HepG2 (cell line): Measurements from ENCODE around the gene NR1H3. TPM values are rescaled to one million over a fixed set of nuclear protein-coding genes. Genes with fewer than 3 reads are reported as not detected.

Experiments
- ATRX ChIP-seq: sonication (generic); formaldehyde crosslinking; IDR thresholded peaks from 2 replicates; pipeline ENCODE4 v1.4.0; 2020; ENCODE audit warnings: missing genetic modification reagents, borderline replicate concordance
- CAMTA2 ChIP-seq: sonication (generic); formaldehyde crosslinking; IDR thresholded peaks from 2 replicates; pipeline ENCODE4 v1.4.0; 2020; ENCODE audit warnings: mild to moderate bottlenecking, missing genetic modification reagents, borderline replicate concordance
- CBX1 ChIP-seq: IDR thresholded peaks from one replicate; pipeline ENCODE4 v1.6.1; 2016; ENCODE audit warnings: antibody characterized with exemption, low read depth
- DMAP1 ChIP-seq: IDR thresholded peaks from 2 replicates; pipeline ENCODE4 v1.6.1; 2016
- FOXO1 ChIP-seq: sonication (generic); formaldehyde crosslinking; IDR thresholded peaks from 2 replicates; pipeline ENCODE4 v1.4.0; 2020; ENCODE audit warnings: missing genetic modification reagents
- HDAC2 ChIP-seq: sonication (generic); formaldehyde crosslinking; IDR thresholded peaks from 2 replicates; pipeline ENCODE4 v1.4.0; 2020; ENCODE audit warnings: missing genetic modification reagents
- MEIS2 ChIP-seq: sonication (generic); formaldehyde crosslinking; IDR thresholded peaks from 2 replicates; pipeline ENCODE4 v1.9.0; 2021; ENCODE audit warnings: mild to moderate bottlenecking, missing genetic modification reagents
- NFKBIZ ChIP-seq: IDR thresholded peaks from 2 replicates; pipeline ENCODE4 v1.6.1; 2018; ENCODE audit warnings: missing genetic modification reagents, missing compliant biosample characterization
- NONO ChIP-seq, 2 experiments: fragments of 450-650 bp in 1 of 2; sonication (generic) in 1 of 2; formaldehyde crosslinking in 1 of 2; IDR thresholded peaks in 1 of 2; conservative IDR thresholded peaks in 1 of 2; 2 replicates each; pipeline versions ENCODE4 v1.6.1 to v1.8.0; 2017 to 2022; ENCODE audit warnings: mild to moderate bottlenecking in 1 of 2, missing genetic modification reagents in 1 of 2, moderate library complexity in 1 of 2
- PLSCR1 ChIP-seq: sonication (generic); formaldehyde crosslinking; IDR thresholded peaks from 2 replicates; pipeline ENCODE4 v1.5.0; 2020; ENCODE audit warnings: missing genetic modification reagents, mild to moderate bottlenecking, borderline replicate concordance
- RARG ChIP-seq: sonication (generic); formaldehyde crosslinking; IDR thresholded peaks from 2 replicates; pipeline ENCODE4 v1.4.0; 2020; ENCODE audit warnings: low read depth, mild to moderate bottlenecking, missing genetic modification reagents
- RCOR2 ChIP-seq: IDR thresholded peaks from 2 replicates; pipeline ENCODE4 v1.6.1; 2016; ENCODE audit warnings: missing biosample characterization, missing genetic modification reagents
- TBL1XR1 ChIP-seq: fragments of 150-350 bp; IDR thresholded peaks from 2 replicates; pipeline ENCODE4 v1.6.1; 2014; ENCODE audit warnings: borderline replicate concordance, low read length; ENCODE audit not compliant: partially characterized antibody
- TGIF2 ChIP-seq: IDR thresholded peaks from 2 replicates; pipeline ENCODE4 v1.6.1; 2016; ENCODE audit warnings: control low read depth, missing compliant biosample characterization
- YEATS2 ChIP-seq: sonication (generic); formaldehyde crosslinking; IDR thresholded peaks from 2 replicates; pipeline ENCODE4 v1.4.0; 2020; ENCODE audit warnings: missing genetic modification reagents, borderline replicate concordance
- ZFP1 ChIP-seq: IDR thresholded peaks from 2 replicates; pipeline ENCODE4 v1.6.1; 2016
- ZNF350 ChIP-seq: sonication (generic); formaldehyde crosslinking; IDR thresholded peaks from 2 replicates; pipeline ENCODE4 v1.4.0; 2020; ENCODE audit warnings: mild to moderate bottlenecking, low read depth, missing genetic modification reagents, borderline replicate concordance
- ZNF501 ChIP-seq: sonication (generic); formaldehyde crosslinking; IDR thresholded peaks from 2 replicates; pipeline ENCODE4 v1.5.1; 2020; ENCODE audit warnings: mild to moderate bottlenecking, moderate library complexity, missing genetic modification reagents
- ZNF589 ChIP-seq: sonication (generic); formaldehyde crosslinking; conservative IDR thresholded peaks from 2 replicates; pipeline ENCODE4 v1.8.0; 2022; ENCODE audit warnings: mild to moderate bottlenecking, moderate library complexity, missing genetic modification reagents
- ZNF724P ChIP-seq: sonication (generic); formaldehyde crosslinking; IDR thresholded peaks from 2 replicates; pipeline ENCODE4 v1.8.0; 2022; ENCODE audit warnings: missing genetic modification reagents, borderline replicate concordance
- polyA plus RNA-seq, 8 experiments: library from polyadenylated mRNA; depleted of rRNA in 3 of 8; stranded (reverse) in 7 of 8; unstranded in 1 of 8; fragments of >200 nt; fragmentation: Illumina TruSeq in 4 of 8; extraction: Trizol in 4 of 8; gene quantifications; 2 replicates each; pipeline versions ENCODE4 v1.2.1 to v1.2.3, GENCODE V29; 2011 to 2016; ENCODE audit warnings: low read depth in 4 of 8, missing spikeins in 1 of 8, mixed read lengths in 1 of 8; ENCODE audit not compliant: insufficient read depth in 1 of 8
- total RNA-seq, 5 experiments: library from RNA; depleted of rRNA; stranded (reverse); fragments of >200 nt; fragmentation: Illumina TruSeq; extraction: Trizol; gene quantifications; 2 replicates each; pipeline ENCODE4 v1.2.3, GENCODE V29; 2016; ENCODE audit warnings: low read depth in 1 of 5
- TF ChIP-seq, protein P1 (sequence below): sonication (generic); formaldehyde crosslinking; IDR thresholded peaks from 2 replicates; pipeline ENCODE4 v1.5.0; 2020; ENCODE audit warnings: missing genetic modification reagents, mild to moderate bottlenecking, borderline replicate concordance
- TF ChIP-seq, protein P2 (sequence below): IDR thresholded peaks from 2 replicates; pipeline ENCODE4 v1.6.1; 2016
- TF ChIP-seq, protein P3 (sequence below): sonication (generic); formaldehyde crosslinking; IDR thresholded peaks from 2 replicates; pipeline ENCODE4 v1.5.0; 2020; ENCODE audit warnings: mild to moderate bottlenecking, missing genetic modification reagents, moderate library complexity

Gene NR1H3
- total and polyA plus RNA-seq, 2 of the 13 experiments (the other 11 are each of a cell fraction or from before 2014, with no cell fraction given) = 41.8 to 102 TPM

DNA sequence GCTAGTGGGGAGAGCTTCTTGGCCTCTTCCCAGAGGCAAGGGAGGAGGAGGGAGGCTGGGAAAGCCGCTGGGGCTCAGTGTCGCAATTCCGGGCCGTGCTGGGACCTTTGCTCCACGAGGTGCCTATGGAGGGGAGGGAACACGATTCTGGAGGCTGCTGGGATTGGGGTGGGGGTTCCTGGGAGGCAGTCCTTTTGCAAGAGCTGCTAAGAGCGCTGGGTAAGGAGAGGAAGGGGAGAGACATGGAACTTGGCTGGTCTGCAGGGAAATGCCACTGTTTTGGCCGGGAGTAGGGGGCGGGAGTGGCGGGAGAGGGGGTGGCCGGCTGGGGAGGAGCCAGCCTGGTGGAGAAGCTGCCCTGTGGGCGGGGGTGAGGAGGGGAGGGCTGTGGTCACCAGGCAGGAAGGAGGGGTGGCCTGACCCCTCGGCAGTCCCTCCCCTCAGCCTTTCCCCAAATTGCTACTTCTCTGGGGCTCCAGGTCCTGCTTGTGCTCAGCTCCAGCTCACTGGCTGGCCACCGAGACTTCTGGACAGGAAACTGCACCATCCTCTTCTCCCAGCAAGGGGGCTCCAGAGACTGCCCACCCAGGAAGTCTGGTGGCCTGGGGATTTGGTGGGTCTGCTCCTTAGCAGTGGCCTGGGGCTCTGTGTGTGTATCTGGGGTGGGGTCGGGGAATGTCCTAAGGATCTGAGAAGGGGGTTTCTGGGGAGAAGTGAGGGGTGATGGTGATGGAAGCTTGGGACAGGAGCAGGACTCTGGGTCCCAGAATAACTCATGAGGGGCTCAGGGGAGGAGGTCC, at the start of gene NR1H3 (continued):
- 0 out of 2 replicates have a peak, but pooled peaks have one; percentile 48 for TF ChIP-seq ZNF350
- peak; percentile 42 for TF ChIP-seq CBX1
- 0 out of 2 replicates have a peak, but pooled peaks have one; percentile 25 for TF ChIP-seq ZNF589 (CRISPR knock-in tag)
- no peak for TF ChIP-seq CAMTA2 (CRISPR knock-in tag)
- TF ChIP-seq RCOR2 = no peak
- TF ChIP-seq, protein P1, sequence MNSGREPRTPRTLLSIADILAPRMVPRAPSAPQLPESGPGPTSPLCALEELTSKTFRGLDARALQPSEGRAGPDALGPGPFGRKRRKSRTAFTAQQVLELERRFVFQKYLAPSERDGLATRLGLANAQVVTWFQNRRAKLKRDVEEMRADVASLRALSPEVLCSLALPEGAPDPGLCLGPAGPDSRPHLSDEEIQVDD (CRISPR knock-in tag) = no peak
- TF ChIP-seq ZFP1 (CRISPR knock-in tag) = no peak
- no peak for TF ChIP-seq ATRX
- TF ChIP-seq ZNF724P (CRISPR knock-in tag) = peak; percentile 66; the same call in 1 of the 2 replicates
- TF ChIP-seq NONO (IDR thresholded peaks at IDR 0.05) = no peak
- peak; percentile 93 for TF ChIP-seq NONO (CRISPR knock-in tag; conservative IDR thresholded peaks at IDR 0.05)
- peak; percentile 43; the same call in 1 of the 2 replicates for TF ChIP-seq YEATS2 (CRISPR knock-in tag)
- no peak for TF ChIP-seq RARG (CRISPR knock-in tag)
- TF ChIP-seq TBL1XR1 = no peak
- TF ChIP-seq TGIF2 (CRISPR knock-in tag) = peak; percentile 86
- TF ChIP-seq MEIS2 (CRISPR knock-in tag) = no peak
- TF ChIP-seq HDAC2 (CRISPR knock-in tag) = peak; percentile 49; the same call in 1 of the 2 replicates
- TF ChIP-seq ZNF501 (CRISPR knock-in tag) = 0 out of 2 replicates have a peak, but pooled peaks have one; percentile 36
- TF ChIP-seq NFKBIZ (CRISPR knock-in tag) = 0 out of 2 replicates have a peak, but pooled peaks have one; percentile 35
- TF ChIP-seq, protein P2, sequence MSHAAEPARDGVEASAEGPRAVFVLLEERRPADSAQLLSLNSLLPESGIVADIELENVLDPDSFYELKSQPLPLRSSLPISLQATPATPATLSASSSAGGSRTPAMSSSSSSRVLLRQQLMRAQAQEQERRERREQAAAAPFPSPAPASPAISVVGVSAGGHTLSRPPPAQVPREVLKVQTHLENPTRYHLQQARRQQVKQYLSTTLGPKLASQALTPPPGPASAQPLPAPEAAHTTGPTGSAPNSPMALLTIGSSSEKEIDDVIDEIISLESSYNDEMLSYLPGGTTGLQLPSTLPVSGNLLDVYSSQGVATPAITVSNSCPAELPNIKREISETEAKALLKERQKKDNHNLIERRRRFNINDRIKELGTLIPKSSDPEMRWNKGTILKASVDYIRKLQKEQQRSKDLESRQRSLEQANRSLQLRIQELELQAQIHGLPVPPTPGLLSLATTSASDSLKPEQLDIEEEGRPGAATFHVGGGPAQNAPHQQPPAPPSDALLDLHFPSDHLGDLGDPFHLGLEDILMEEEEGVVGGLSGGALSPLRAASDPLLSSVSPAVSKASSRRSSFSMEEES (CRISPR knock-in tag) = peak; percentile 60; the same call in 1 of the 2 replicates
- TF ChIP-seq, protein P3, sequence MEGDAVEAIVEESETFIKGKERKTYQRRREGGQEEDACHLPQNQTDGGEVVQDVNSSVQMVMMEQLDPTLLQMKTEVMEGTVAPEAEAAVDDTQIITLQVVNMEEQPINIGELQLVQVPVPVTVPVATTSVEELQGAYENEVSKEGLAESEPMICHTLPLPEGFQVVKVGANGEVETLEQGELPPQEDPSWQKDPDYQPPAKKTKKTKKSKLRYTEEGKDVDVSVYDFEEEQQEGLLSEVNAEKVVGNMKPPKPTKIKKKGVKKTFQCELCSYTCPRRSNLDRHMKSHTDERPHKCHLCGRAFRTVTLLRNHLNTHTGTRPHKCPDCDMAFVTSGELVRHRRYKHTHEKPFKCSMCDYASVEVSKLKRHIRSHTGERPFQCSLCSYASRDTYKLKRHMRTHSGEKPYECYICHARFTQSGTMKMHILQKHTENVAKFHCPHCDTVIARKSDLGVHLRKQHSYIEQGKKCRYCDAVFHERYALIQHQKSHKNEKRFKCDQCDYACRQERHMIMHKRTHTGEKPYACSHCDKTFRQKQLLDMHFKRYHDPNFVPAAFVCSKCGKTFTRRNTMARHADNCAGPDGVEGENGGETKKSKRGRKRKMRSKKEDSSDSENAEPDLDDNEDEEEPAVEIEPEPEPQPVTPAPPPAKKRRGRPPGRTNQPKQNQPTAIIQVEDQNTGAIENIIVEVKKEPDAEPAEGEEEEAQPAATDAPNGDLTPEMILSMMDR = peak; percentile 77
- peak; percentile 68; the same call in 1 of the 2 replicates for TF ChIP-seq DMAP1 (CRISPR knock-in tag)
- TF ChIP-seq PLSCR1 (CRISPR knock-in tag) = no peak
- TF ChIP-seq FOXO1 = no peak
